ENCODE data around the gene NOL8. TPM values are rescaled to one million over a fixed set of nuclear protein-coding genes. Genes with fewer than 3 reads are reported as not detected.

NOL8 gene
- total RNA-seq, 1 donor from 2014 or later = 60.2 TPM

DNA sequence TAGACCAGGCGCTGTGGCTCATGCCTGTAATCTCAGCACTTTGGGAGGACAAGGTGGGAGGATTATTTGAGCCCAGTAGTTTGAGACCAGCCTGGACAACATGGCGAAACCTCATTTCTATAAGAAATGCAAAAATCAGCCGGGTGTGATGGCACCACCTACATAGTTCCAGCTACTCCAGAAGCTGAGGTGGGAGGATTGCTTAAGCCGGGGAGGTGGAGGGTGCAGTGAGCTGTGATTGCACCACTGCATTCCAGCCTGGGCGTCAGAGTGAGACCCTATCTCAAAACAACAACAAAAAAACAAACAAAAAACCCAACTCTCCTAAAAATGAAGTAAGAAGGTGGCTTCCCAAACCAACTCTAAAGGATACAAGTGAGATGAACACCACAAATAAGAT, 54.6 kb downstream of the NOL8 start:
- DNase-seq (ENCODE audit: low spot score) = no peak

- no peak for DNase-seq (ENCODE audit: low spot score)
Measured at GRCh38 chr9:92266486-92266885, 58.7 kb downstream of the NOL8 start.

GRCh38 chr9:92265154-92265553, 60.0 kb downstream of the NOL8 start:
- DNase-seq (ENCODE audit: low spot score) = no peak

- no peak for DNase-seq (ENCODE audit: low spot score)
Measured at GRCh38 chr9:92263131-92263530, 62.0 kb downstream of the NOL8 start.

DNA sequence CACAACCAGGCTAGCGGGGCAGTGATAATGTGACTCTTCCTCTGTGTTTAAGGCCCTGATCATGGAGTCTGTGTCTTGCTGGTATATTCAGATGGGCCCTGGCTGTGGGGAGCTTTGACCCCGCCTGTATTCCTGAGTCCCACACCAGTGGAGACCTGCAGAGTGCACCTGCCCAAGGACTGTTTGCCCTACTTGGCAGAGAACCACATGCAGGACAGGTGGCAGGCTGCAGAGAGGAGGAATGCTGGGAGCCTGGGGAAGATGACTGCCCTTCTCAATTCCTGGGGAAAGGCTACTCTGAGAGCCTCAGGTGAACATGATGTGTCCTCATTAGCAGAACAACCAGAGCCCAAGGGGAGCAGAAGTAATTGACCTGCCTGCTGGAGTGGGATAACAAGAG, 67.8 kb downstream of the NOL8 start:
- DNase-seq (ENCODE audit: low spot score) = no peak

DNA sequence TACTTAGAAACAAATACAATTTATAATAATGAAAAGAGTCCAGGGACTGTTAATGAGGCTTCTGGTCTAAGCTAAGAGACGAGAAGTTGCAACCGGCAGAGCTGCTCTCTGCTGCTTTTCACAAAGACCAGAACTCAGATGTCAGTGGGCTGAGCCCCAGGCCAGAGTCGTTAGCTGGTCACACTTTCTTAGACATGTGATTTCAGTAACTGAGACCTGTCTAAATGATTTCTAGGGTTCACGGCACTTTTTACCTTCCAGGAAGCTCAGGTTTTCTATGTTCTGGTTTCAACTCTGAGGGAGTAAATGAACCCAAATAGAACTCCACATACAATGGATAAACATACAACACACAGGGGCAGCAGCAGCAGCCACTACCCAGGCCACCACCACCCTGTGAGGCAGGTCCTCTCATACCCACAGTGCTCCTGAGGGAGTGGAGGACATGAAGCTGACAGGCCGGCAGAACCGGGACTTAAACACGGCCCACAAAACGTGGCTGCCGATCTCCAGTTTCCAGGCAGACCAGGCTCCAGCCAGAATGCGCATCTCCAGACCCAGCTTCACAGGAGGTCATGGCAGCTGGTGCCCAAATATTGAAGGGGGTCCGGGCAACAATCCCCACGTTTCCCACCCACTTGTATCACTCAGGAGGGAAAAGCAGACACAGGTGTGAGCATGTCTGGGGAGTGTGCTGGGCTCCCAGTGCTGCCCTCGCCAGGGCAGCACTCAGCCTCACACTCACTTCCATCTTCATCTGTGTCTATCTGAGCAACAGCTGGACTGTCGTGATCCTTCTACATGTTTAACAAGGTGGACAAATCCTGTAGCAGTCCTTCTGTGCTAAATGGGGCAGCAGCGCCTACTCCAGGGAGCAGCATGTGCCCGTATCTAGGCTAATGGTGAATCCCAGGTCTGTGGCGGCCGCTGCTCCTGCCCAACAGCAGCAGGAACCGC, 70.5 kb downstream of the NOL8 start:
- no peak for DNase-seq (ENCODE audit: low spot score)

GRCh38 chr9:92253656-92254055, 71.5 kb downstream of the NOL8 start:
- no peak for DNase-seq (ENCODE audit: low spot score)

- no peak for DNase-seq (ENCODE audit: low spot score)
Measured at GRCh38 chr9:92247981-92248380, 77.2 kb downstream of the NOL8 start.

Other genes with a start within 250 kb of the NOL8 start
- gene SPTLC1, start 209.9 kb downstream of the NOL8 start, total RNA-seq = 77.7 TPM
- gene IARS1, start 31.7 kb downstream of the NOL8 start, total RNA-seq = 269 TPM
- 10.6 TPM for gene CENPP, start 603 bp upstream of the NOL8 start, total RNA-seq
- gene OGN, start 79.2 kb upstream of the NOL8 start, total RNA-seq = 18.1 TPM
- gene OMD, start 99.1 kb upstream of the NOL8 start, total RNA-seq = 2.2 TPM
- gene ASPN, start 157.2 kb upstream of the NOL8 start, total RNA-seq = 7.5 TPM
- gene ECM2, start 210.6 kb upstream of the NOL8 start, total RNA-seq = 16.3 TPM

Data from ureter (tissue), 1 donor.